EH (cell line): Measurements from ENCODE around the gene WDR90.
A peak's percentile ranks its signal among the peaks of the same experiment; 100 is the strongest.

Source experiments
- DNase-seq: peaks from one replicate; pipeline ENCODE4 v3.0.0-alpha.2; 2015; ENCODE audit warnings: low read depth

Gene WDR90

DNA sequence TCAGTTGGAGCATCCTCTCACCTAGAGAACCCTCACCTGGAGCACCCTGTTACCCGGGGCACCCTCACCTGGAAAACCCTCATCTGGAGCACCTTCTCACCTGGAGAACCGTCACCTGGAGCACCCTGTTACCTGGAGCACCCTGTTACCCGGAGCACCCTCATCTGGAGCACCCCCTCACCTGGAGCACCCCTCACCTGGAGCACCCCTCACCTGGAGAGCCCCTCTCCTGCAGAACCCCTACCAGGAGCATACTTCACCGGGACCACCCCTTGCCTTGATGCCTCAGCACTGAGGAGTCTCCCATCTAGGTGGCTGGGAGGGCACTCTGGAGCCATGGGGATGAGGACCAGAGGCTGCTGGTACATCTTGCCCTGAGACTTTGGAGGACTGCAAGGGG, 59.8 kb downstream of the WDR90 start:
- no peak for DNase-seq

DNA sequence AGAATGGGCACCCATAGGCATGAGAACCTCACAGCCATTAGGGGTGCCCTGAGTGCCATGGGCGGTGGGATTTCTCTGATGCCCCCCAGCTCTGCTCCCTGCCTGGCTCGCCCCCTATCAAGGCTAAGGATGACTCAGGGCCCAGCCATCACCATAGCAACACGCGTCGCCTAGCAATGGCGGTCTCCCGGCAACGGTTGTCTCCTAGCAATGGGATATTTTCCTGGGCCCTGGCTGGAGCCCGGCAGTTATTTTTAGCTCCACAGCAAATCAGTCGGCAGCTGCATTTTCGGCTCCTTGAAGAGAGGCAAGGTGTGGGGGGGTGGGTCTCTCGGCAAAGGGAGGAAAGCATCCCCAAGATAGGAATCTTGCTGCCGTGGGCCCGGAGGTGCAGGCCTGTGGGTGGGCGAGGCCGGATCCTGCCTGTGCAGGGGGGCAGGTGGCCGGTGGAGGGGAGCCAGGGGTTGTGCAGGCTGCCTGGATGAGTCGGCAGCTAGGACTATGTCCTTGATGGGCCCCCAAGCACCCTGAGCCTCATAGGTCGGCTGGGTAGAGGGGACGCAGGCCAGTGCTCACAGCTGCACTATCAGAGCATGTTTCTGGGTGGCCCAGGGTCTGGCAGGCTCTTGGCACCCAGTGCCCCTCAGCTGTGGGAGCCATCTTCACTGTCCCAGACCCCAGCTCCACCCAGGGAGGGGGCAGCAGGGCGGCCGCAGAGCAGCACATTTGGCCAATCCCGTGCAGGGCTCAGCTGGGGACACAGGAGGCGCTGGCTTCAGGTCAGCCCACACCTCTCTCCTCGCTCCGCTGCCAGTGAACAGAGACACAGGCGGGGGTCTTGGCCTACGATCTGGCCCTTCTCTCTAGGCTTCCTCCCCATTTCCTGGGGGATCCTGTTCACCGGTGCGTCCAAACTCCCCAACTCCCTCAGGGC, 60.7 kb downstream of the WDR90 start:
- peak; percentile 93 for DNase-seq

DNA sequence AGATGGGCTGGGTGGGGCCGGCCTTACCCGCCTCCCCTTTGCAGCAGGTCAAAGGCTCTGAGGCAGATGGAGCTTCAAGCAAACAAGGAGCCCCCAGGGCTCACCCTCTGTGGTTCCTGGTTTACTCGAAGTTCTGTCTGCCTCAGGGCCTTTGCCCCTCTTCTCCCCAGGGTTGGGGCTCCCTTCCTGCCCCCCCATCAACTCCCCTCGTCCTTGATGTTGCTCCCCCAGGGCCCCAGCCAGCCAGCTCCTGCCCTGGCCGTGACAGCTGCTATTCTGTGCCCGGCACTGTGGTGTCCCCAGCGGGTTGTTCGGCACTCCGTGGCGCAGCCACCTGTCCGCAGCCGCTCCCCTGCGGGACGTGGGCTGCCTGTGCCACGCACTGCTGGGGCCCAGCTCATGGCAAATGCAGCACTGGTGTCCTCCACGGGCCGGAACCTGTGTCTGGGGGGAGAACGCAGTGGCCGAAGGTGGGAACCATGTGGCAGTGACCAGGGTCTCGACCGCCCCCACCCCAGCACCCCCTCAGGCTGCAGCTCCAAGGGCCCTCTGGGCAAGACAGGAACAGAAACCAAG, 61.4 kb downstream of the WDR90 start:
- DNase-seq = no peak

DNA sequence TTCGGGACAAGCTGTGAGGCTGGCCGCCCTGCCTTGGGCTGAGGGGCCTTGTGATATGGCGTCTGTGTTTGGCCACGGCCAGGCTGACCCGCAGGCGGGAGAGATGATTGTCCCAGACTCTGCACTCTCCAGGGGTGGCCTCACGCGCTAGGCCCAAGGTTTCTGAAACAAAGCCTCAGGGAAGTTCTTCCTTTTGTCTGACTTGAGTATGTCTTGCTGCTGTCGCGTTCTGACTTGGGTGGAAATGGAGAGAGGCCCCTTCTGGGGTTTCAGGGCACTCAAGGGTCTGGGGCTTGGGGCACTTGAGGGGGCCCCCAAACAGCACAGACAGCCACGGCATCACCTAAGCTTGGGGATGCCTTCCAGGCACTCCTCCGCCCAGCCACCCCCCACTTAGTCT, 61.9 kb downstream of the WDR90 start:
- no peak for DNase-seq

DNA sequence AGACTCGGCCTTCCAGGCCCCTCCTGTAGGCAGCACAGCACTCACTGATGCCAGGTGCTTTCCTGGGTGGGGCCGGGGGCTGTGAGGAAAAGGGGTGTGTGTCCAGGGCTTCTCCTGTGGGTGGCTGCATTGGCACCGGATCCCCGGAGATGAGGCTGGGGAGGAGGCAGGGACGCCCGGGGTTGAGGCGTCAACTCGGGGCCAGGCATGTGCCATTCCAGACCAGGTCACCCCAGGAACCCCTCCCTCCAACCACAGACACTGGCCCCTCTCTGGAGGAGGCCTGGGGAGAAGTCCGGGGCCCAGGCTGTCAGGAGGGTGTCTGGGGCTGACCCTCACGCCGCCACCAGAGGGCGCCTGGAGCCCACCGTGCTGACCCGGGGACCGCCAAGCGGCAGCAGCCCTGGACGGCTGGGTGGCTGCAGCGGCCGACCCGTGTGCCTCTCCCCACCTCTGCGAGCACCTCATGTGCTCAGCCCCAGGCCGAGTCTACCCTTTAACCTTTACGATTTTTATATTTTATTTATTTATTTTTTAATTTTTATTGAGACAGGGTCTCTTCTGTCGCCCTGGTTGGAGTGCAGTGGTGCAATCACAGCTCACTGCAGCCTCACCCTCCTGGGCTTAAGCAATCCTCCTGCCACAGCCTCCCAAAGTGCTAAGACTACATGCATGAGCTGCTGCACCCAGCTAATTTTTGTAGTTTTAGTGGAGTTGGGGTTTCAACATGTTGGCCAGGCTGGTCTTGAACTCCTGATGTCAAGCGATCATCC, 62.6 kb downstream of the WDR90 start:
- peak; percentile 73 for DNase-seq

DNA sequence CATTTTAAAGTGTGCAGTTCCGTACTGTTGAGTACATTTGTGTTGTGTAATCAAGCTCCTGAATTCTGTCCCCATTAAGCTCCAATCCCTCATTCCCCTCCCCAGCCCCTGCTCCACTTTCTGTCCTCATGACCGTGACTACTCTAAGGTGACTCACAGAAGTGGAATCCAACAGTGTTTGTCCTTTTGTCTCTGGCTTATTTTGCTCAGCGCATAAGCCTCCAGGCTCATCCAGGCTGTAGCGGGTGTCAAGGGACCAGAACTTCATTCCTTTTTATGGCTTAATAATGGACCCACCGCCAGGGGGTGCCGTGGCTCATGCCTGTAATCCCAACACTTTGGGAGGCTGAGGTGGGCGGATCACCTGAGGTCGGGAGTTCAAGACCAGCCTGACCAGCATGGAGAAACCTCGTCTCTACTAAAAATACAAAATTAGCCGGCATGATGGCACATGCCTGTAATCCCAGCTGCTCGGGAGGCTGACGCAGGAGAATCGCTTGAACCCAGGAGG, 63.6 kb downstream of the WDR90 start:
- DNase-seq = peak; percentile 99

DNA sequence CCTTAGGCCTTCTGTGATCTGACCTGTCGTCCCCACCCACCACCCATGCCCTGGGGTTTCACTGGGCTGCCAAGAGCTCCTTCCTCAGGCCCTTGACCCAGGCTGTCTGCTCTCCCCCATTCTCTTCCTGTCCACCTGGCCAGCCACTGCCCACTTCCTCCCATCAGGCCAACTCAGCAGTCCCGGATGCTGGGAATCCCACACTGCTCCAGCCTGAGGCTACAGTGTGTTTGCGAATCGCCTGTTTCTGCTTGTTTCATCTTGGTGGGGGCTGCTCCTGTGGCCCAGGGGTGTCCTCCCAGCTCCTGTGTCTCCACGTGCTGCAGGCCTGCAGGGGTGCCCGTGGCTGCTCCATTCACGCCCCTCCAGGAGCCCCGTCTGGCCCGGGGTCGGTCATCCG, 64.9 kb downstream of the WDR90 start:
- DNase-seq = peak; percentile 55

DNA sequence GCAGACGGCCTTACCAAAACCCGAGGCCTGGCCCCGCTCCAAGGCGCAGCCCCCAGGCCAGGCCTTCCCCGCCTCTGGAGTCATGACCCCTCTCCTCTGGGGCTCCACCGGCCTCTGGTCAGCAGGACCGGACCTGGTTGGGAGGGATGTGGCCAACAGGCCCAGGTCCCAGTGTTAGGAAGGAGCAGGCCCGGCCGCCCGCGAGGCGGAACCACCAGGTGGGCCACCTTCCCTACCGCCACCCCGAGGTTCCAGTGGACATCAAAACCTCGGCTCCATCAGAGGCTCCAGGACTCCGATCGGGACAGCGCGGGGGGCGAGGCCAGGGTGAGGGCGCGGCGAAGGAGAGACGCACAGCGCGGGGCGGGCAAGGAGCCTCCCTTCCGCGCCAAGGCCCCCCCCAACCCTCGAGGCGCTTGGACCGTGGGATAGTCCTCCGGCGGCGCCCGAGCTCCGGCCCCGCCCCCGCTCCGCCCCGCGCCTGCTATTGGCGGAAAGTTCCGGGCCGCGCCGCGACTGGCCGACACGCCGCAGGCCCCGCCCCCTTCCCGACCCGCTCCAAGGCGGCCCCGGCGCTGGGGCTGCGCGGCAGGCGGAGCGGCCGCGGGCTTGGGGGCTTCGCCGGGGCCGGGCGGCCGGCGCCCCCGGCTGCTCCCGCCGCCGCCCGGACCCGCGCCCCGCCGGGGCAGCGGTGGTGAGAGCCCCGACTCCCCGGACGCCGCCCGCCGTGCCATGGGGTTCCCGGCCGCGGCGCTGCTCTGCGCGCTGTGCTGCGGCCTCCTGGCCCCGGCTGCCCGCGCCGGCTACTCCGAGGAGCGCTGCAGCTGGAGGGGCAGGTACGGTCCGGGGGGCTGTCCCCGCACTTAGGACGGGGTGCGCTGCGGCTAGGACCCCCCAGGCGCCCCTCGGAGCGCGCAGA, 65.7 kb downstream of the WDR90 start, which contains the start of gene METRN:
Gene METRN (plus strand): TSS at position 561 of the 919 bp plus-strand sequence. CDS start 172 bp downstream, at position 733.
- peak; percentile 91 for DNase-seq

DNA sequence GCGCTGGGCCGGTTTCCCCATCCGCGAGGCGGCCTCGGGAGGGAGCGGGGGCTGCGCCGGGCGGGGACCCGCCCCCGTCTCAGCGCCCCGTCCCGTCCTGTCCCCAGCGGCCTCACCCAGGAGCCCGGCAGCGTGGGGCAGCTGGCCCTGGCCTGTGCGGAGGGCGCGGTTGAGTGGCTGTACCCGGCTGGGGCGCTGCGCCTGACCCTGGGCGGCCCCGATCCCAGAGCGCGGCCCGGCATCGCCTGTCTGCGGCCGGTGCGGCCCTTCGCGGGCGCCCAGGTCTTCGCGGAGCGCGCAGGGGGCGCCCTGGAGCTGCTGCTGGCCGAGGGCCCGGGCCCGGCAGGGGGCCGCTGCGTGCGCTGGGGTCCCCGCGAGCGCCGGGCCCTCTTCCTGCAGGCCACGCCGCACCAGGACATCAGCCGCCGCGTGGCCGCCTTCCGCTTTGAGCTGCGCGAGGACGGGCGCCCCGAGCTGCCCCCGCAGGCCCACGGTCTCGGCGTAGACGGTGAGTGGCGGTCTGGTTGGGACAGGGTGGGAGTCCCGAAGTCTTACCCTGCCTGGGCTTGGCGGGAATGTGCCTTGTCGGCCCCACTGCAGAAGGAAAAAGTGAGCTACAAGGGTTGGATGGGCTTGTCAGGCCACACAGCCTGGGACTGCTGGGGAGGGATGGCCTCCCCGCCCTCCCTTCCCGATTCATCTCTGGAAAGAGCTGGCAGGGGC, 66.5 kb downstream of the WDR90 start:
- DNase-seq = peak; percentile 43

DNA sequence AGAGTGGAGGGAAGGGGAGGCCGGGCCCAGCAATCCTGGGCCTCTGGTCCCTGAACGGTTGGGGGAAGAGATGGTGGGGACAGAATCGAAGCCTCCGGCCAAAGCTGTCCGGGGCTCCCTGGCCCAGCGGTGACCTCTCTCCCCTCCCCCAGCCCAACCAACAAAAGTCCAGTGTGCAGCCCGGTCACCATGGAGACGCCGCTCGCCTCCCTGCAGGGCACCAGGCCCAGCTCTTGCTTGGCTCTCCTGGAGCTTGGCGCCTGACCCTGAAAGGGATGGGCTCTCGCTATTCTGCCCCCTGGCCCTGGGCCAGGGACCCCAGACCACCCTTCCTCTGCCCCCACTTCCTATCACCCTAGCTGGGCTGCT, 67.0 kb downstream of the WDR90 start:
- DNase-seq = peak; percentile 75

DNA sequence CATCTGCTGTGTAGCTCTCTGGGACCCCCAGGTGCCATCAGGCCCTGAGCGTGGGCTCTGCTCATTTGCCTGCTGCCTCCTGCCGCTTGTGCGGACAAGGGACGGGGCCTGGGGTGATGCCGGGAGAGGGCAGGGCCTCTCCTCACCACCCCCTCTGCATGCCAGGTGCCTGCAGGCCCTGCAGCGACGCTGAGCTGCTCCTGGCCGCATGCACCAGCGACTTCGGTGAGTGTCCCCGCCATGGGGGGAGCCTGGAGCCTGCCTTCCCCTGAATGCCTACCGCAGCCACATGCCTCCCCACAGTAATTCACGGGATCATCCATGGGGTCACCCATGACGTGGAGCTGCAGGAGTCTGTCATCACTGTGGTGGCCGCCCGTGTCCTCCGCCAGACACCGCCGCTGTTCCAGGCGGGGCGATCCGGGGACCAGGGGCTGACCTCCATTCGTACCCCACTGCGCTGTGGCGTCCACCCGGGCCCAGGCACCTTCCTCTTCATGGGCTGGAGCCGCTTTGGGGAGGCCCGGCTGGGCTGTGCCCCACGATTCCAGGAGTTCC, 67.7 kb downstream of the WDR90 start:
- DNase-seq = no peak
